HepG2 (cell line): Measurements from ENCODE around the gene MEIOB. TPM values are rescaled to one million over a fixed set of nuclear protein-coding genes. Genes with fewer than 3 reads are reported as not detected.
A peak's percentile ranks its signal among the peaks of the same experiment; 100 is the strongest.

Experiments
- ARID3A ChIP-seq: IDR thresholded peaks from 2 replicates; pipeline ENCODE4 v1.6.1; 2012; ENCODE audit warnings: low read depth, low read length, improper control_type of control experiment
- BATF2 ChIP-seq: sonication (generic); formaldehyde crosslinking; IDR thresholded peaks from 2 replicates; pipeline ENCODE4 v1.8.0; 2022; ENCODE audit warnings: mild to moderate bottlenecking, missing genetic modification reagents, moderate library complexity
- CBX5 ChIP-seq: sonication (generic); formaldehyde crosslinking; IDR thresholded peaks from 2 replicates; pipeline ENCODE4 v1.4.0; 2020; ENCODE audit warnings: missing genetic modification reagents, borderline replicate concordance
- CSRNP2 ChIP-seq: sonication (generic); formaldehyde crosslinking; conservative IDR thresholded peaks from 2 replicates; pipeline ENCODE4 v1.8.0; 2022; ENCODE audit warnings: low read depth, missing genetic modification reagents
- E2F5 ChIP-seq: sonication (generic); formaldehyde crosslinking; conservative IDR thresholded peaks from 2 replicates; pipeline ENCODE4 v1.4.0; 2020; ENCODE audit warnings: missing genetic modification reagents
- ELF3 ChIP-seq: IDR thresholded peaks from 2 replicates; pipeline ENCODE4 v1.6.1; 2016; ENCODE audit warnings: missing genetic modification reagents, missing compliant biosample characterization
- HHEX ChIP-seq: IDR thresholded peaks from 2 replicates; pipeline ENCODE4 v1.6.1; 2016; ENCODE audit warnings: control low read depth
- MAFK ChIP-seq, 2 experiments: IDR thresholded peaks in 1 of 2; conservative IDR thresholded peaks in 1 of 2; 2 replicates each; pipeline ENCODE4 v1.6.1; 2011; ENCODE audit warnings: improper control_type of control experiment in 2 of 2, low read length in 2 of 2
- MLXIP ChIP-seq: sonication (generic); formaldehyde crosslinking; IDR thresholded peaks from 2 replicates; pipeline ENCODE4 v1.9.0; 2021; ENCODE audit warnings: missing genetic modification reagents, borderline replicate concordance
- MYNN ChIP-seq: sonication (generic); formaldehyde crosslinking; IDR thresholded peaks from 2 replicates; pipeline ENCODE4 v1.4.0; 2020; ENCODE audit warnings: mild to moderate bottlenecking, low read depth, missing genetic modification reagents
- NR2F6 ChIP-seq, 2 experiments: IDR thresholded peaks; 2 replicates each; pipeline ENCODE4 v1.6.1; 2016; ENCODE audit warnings: antibody characterized with exemption in 1 of 2, mild to moderate bottlenecking in 1 of 2
- POLR2A ChIP-seq, 2 experiments: IDR thresholded peaks; 2 replicates each; pipeline ENCODE4 v1.6.1; 2011; ENCODE audit warnings: low read depth in 2 of 2, low read length in 2 of 2, mild to moderate bottlenecking in 1 of 2, moderate library complexity in 1 of 2; ENCODE audit not compliant: insufficient read depth in 1 of 2
- POLR2AphosphoS2 ChIP-seq: IDR thresholded peaks from 2 replicates; pipeline ENCODE4 v1.6.1; 2011; ENCODE audit warnings: low read depth, low read length, improper control_type of control experiment
- SAP130 ChIP-seq: IDR thresholded peaks from 2 replicates; pipeline ENCODE4 v1.6.1; 2016; ENCODE audit warnings: low read depth
- ZNF234 ChIP-seq: sonication (generic); formaldehyde crosslinking; conservative IDR thresholded peaks from 2 replicates; pipeline ENCODE4 v1.5.1; 2020; ENCODE audit warnings: mild to moderate bottlenecking, missing genetic modification reagents
- ZNF264 ChIP-seq: sonication (generic); formaldehyde crosslinking; IDR thresholded peaks from 2 replicates; pipeline ENCODE4 v1.4.0; 2020; ENCODE audit warnings: missing genetic modification reagents
- ZNF326 ChIP-seq: sonication (generic); formaldehyde crosslinking; IDR thresholded peaks from 2 replicates; pipeline ENCODE4 v1.4.0; 2020; ENCODE audit warnings: missing genetic modification reagents, borderline replicate concordance
- ZNF501 ChIP-seq: sonication (generic); formaldehyde crosslinking; IDR thresholded peaks from 2 replicates; pipeline ENCODE4 v1.5.1; 2020; ENCODE audit warnings: mild to moderate bottlenecking, moderate library complexity, missing genetic modification reagents
- ZNF503 ChIP-seq: sonication (generic); formaldehyde crosslinking; IDR thresholded peaks from 2 replicates; pipeline ENCODE4 v1.4.0; 2020; ENCODE audit warnings: missing genetic modification reagents
- ZNF839 ChIP-seq: sonication (generic); formaldehyde crosslinking; IDR thresholded peaks from 2 replicates; pipeline ENCODE4 v1.4.0; 2020; ENCODE audit warnings: missing genetic modification reagents, mild to moderate bottlenecking, borderline replicate concordance
- polyA plus RNA-seq, 8 experiments: library from polyadenylated mRNA; depleted of rRNA in 3 of 8; stranded (reverse) in 7 of 8; unstranded in 1 of 8; fragments of >200 nt; fragmentation: Illumina TruSeq in 4 of 8; extraction: Trizol in 4 of 8; gene quantifications; 2 replicates each; pipeline versions ENCODE4 v1.2.1 to v1.2.3, GENCODE V29; 2011 to 2016; ENCODE audit warnings: low read depth in 4 of 8, missing spikeins in 1 of 8, mixed read lengths in 1 of 8; ENCODE audit not compliant: insufficient read depth in 1 of 8
- total RNA-seq, 5 experiments: library from RNA; depleted of rRNA; stranded (reverse); fragments of >200 nt; fragmentation: Illumina TruSeq; extraction: Trizol; gene quantifications; 2 replicates each; pipeline ENCODE4 v1.2.3, GENCODE V29; 2016; ENCODE audit warnings: low read depth in 1 of 5

The MEIOB gene
- total and polyA plus RNA-seq, 2 of the 13 experiments (the other 11 are each of a cell fraction or from before 2014, with no cell fraction given), result 0.17 TPM; not detected in 1

- TF ChIP-seq ARID3A, result no peak
- no peak for TF ChIP-seq ZNF503 (CRISPR knock-in tag)
- TF ChIP-seq ZNF501, result peak; percentile 40; the same call in 1 of the 2 replicates
- no peak for TF ChIP-seq HHEX (CRISPR knock-in tag)
- TF ChIP-seq SAP130 (CRISPR knock-in tag), result peak; percentile 14; the same call in 1 of the 2 replicates
- no peak for TF ChIP-seq CBX5 (CRISPR knock-in tag)
- TF ChIP-seq CSRNP2, result no peak
- no peak for TF ChIP-seq ZNF839 (CRISPR knock-in tag)
- TF ChIP-seq POLR2A (IDR thresholded peaks at IDR 0.05; ENCODE audit: insufficient read depth in 1 of 2, low read depth in 2 of 2, low read length in 2 of 2), result 0 out of 4 replicates have a peak, but pooled peaks of 1 of the 2 experiments have one; percentile 21
- TF ChIP-seq ZNF326 (CRISPR knock-in tag), result no peak
- TF ChIP-seq ZNF234 (CRISPR knock-in tag), result no peak
- no peak for TF ChIP-seq ZNF264 (CRISPR knock-in tag)
- TF ChIP-seq BATF2 (CRISPR knock-in tag), result no peak
- peak; percentile 67 to 69 for TF ChIP-seq MAFK (conservative IDR thresholded peaks at IDR 0.05 in 1 of 2, IDR thresholded peaks at IDR 0.05 in 1 of 2; ENCODE audit: low read length in 2 of 2)
- no peak for TF ChIP-seq MLXIP
- no peak for TF ChIP-seq NR2F6 (IDR thresholded peaks at IDR 0.05)
- TF ChIP-seq NR2F6 (CRISPR knock-in tag; IDR thresholded peaks at IDR 0.05), result no peak
- peak; percentile 63; the same call in 1 of the 2 replicates for TF ChIP-seq POLR2AphosphoS2
- TF ChIP-seq ELF3, result no peak
- no peak for TF ChIP-seq MYNN (CRISPR knock-in tag)
- TF ChIP-seq E2F5 (CRISPR knock-in tag), result no peak
Measured at GRCh38 chr16:1794908-1795666, 76.9 kb downstream of the MEIOB start (continued).
